ENCODE data around the gene ANKRD13D.

ANKRD13D gene

GRCh38 chr11:67262731-67263675, 26.1 kb upstream of the ANKRD13D start:
- DNase-seq = peak; percentile 42

GRCh38 chr11:67264260-67264659, 24.8 kb upstream of the ANKRD13D start:
- DNase-seq = no peak

- no peak for DNase-seq
These were observed 24.0 kb upstream of the ANKRD13D start for GRCh38 chr11:67264877-67265632.

GRCh38 chr11:67265633-67266448, 23.3 kb upstream of the ANKRD13D start:
- DNase-seq = no peak

- DNase-seq = no peak
These were observed 22.5 kb upstream of the ANKRD13D start, which contains the start of gene GRK2 for GRCh38 chr11:67266449-67267187. Gene GRK2, plus strand, starts transcription at chr11:67266473. Its CDS starts 227 bp downstream, at chr11:67266700.

- no peak for DNase-seq
These were observed 21.7 kb upstream of the ANKRD13D start for GRCh38 chr11:67267188-67268080.

GRCh38 chr11:67268081-67268961, 20.8 kb upstream of the ANKRD13D start:
- peak; percentile 89 for DNase-seq

- no peak for DNase-seq
These were observed 20.2 kb upstream of the ANKRD13D start for GRCh38 chr11:67268962-67269268.

GRCh38 chr11:67269401-67270255, 19.5 kb upstream of the ANKRD13D start:
- no peak for DNase-seq

- peak; percentile 32 for DNase-seq
These were observed 18.6 kb upstream of the ANKRD13D start for GRCh38 chr11:67270256-67271204.

- DNase-seq = no peak
These were observed 17.9 kb upstream of the ANKRD13D start for GRCh38 chr11:67271205-67271540.

- DNase-seq = no peak
These were observed 17.4 kb upstream of the ANKRD13D start for GRCh38 chr11:67271541-67272284.

GRCh38 chr11:67272327-67273259, 16.5 kb upstream of the ANKRD13D start:
- DNase-seq = no peak

GRCh38 chr11:67273260-67273990, 15.7 kb upstream of the ANKRD13D start:
- DNase-seq = no peak
